ENCODE results near the gene KRTAP5-10.
"Not testable (repeated sequence)": the region's sequence is repeated elsewhere in the genome, so short reads cannot be mapped to it uniquely, and the experiment has no call there.

- TF ChIP-seq CTCF, POLR2A (IDR thresholded peaks at IDR 0.05): not testable (repeated sequence)
These were observed 37.9 kb downstream of the KRTAP5-10 start for GRCh38 chr11:71603221-71603620.
